Heart right ventricle (tissue), 16 donors: ENCODE data around the gene DPM3. TPM values are rescaled to one million over a fixed set of nuclear protein-coding genes. Genes with fewer than 3 reads are reported as not detected.

Source experiments
- ATAC-seq, 8 donors: fragments of 200-7000 bp; cut with Tn5 transposase; one replicate each; pipeline ENCODE4 v1.9.1; 2020; ENCODE audit warnings: mild to moderate bottlenecking in 8 of 8, moderate library complexity in 8 of 8, moderate number of reproducible peaks in 1 of 8
- DNase-seq, 2 donors: peaks; one replicate each; pipeline ENCODE4 v3.0.0-alpha.2; 2020
- H3K27ac ChIP-seq, 10 donors: fragments of 200-600 bp; sonication (generic) in 2 of 10; one replicate each; pipeline versions ENCODE4 v1.5.0 to v1.8.0; 2020 to 2022; ENCODE audit warnings: mild to moderate bottlenecking in 3 of 10
- H3K27me3 ChIP-seq, 7 donors: fragments of 200-600 bp; one replicate each; pipeline ENCODE4 v1.8.0; 2021 to 2022; ENCODE audit warnings: mild to moderate bottlenecking in 2 of 7
- H3K36me3 ChIP-seq, 9 donors: fragments of 200-600 bp; sonication (generic) in 1 of 9; one replicate each; pipeline versions ENCODE4 v1.5.0 to v1.8.0; 2020 to 2022; ENCODE audit warnings: mild to moderate bottlenecking in 2 of 9
- H3K4me1 ChIP-seq, 9 donors: fragments of 200-600 bp; sonication (generic) in 1 of 9; one replicate each; pipeline versions ENCODE4 v1.5.0 to v1.8.0; 2020 to 2022; ENCODE audit warnings: mild to moderate bottlenecking in 4 of 9
- H3K4me3 ChIP-seq, 10 donors: fragments of 200-600 bp; sonication (generic) in 2 of 10; one replicate each; pipeline versions ENCODE4 v1.5.0 to v1.8.0; 2020 to 2022; ENCODE audit warnings: mild to moderate bottlenecking in 7 of 10, moderate library complexity in 2 of 10
- H3K9me3 ChIP-seq, 11 donors: fragments of 200-600 bp in 10 of 11; sonication (generic) in 2 of 11; one replicate each; pipeline versions ENCODE4 v1.5.0 to v1.8.0; 2013 to 2022; ENCODE audit warnings: mild to moderate bottlenecking in 2 of 11, control low read depth in 1 of 11, moderate library complexity in 1 of 11
- CTCF ChIP-seq, 9 donors: fragments of 200-600 bp; sonication (generic) in 2 of 9; IDR thresholded peaks; one replicate each; pipeline versions ENCODE4 v1.5.0 to v1.8.0; 2021 to 2022; ENCODE audit warnings: antibody characterized with exemption in 9 of 9, mild to moderate bottlenecking in 5 of 9, moderate library complexity in 1 of 9
- WGBS, 2 donors: extraction: QIAGEN DNeasy Blood & Tissue Kit; methylation state at CpG; one replicate each; pipeline ENCODE4 v1.1.7; 2013; ENCODE audit warnings: inconsistent platforms in 1 of 2; 5-methylcytosine and 5-hydroxymethylcytosine counted together
- intact Hi-C, 10 donors: fragments of 100-400 bp; cut with DNase I; formaldehyde crosslinking; loops; one replicate each; pipeline versions ENCODE4 v1.11.1 to v1.14.2; 2022
- polyA plus RNA-seq, 2 donors: library from polyadenylated mRNA; stranded (reverse); fragments of 200-250 nt; gene quantifications; one replicate each; pipeline ENCODE4 v1.2.3, GENCODE V29; 2013
- total RNA-seq, 10 donors: library from RNA; stranded (reverse); fragmentation: NEBNext Ultra II Directional in 3 of 10; extraction: Animal tissue kit (Norgen Biotek cat#: 25700) in 3 of 10; gene quantifications; one replicate each; pipeline versions ENCODE4 v1.2.1 to v1.2.4, GENCODE V29; 2021 to 2023
- donor health status: Arrhythmogenic right ventricular cardiomyopathy.
- donor health status: ischemic (EF 13 %, LVEDD 7.1; RV severe dilation, severe dysfunction).
- donor health status: healthy with polysubstance abuse.
- donor health status: DM: no; HTN: yes; CAD: no.
- donor health status: DM: no; HTN: no; CAD: no.
- donor health status: ischemic (EF 25% LVEDD 6.9; RV normal size, moderate dysfunction).
- donor health status: ischemic (EF 25% LVEDD 5.7; RV mildly dilated, moderate dysfunction).
- donor health status: healthy.
- donor health status: DM: yes; HTN: yes; CAD: no.
- donor health status: Ischemic cardiomyopathy.
- donor health status: ischemic (EF 35%, LVEDD 5.7; RV mildly dilated, moderate dysfunction).
- donor health status: nonischemic (EF 11% LVEDD 7.7; RV severe dilation, severe dysfunction).
- donor health status: DM: yes; HTN: yes; CAD: no.
- donor health status: PGD.
- donor health status: ischemic (EF 29% LVEDD 5.4; RV normal size, mild dysfunction).
- donor health status: nonischemic (EF 23%, LVEDD 6.1; RV moderate dilation, normal function).

The DPM3 gene
- total and polyA plus RNA-seq, 12 donors: 48.2 to 304 (median 54.3) TPM

- Histone ChIP-seq H3K27me3 (peaks cover 1 to 18% (median 12%) of the 10 kb centered on the region in 7 donors), H3K4me3 (no peak overlapping the region), H3K27ac (no peak overlapping the region), H3K4me1 (peaks cover 0 to 24% (median 6%) of the 10 kb centered on the region in 9 donors), H3K9me3 (no peaks in the 10 kb centered on the region), H3K36me3 (no peaks in the 10 kb centered on the region)
- intact Hi-C loops: loop anchor here in 3 of 10 donors (5.0 to 10.0 kb wide), 3 partner anchors 43 to 48 kb away; no protein-coding TSS in a partner anchor
- ATAC-seq (no peak), DNase-seq (no peak)
- 92 to 95% methylated on average over 31 of the region's 31 CpGs for WGBS, 2 donors
- no peak for TF ChIP-seq CTCF (IDR thresholded peaks at IDR 0.05)
Measured at GRCh38 chr1:155179112-155180031, 39.0 kb upstream of the DPM3 start.

- no peak for DNase-seq
- Histone ChIP-seq H3K9me3 (no peaks in the 10 kb centered on the region), H3K36me3 (no peaks in the 10 kb centered on the region), H3K27ac (peak overlapping the region in 1 of 10 donors; percentile 36), H3K4me3 (peak overlapping the region in 4 of 10 donors; percentile 7 to 46 (median 25)), H3K4me1 (peaks cover 2 to 32% (median 10%) of the 10 kb centered on the region in 9 donors), H3K27me3 (peaks cover 7 to 26% (median 19%) of the 10 kb centered on the region in 7 donors)
- 81 to 83% methylated on average over 30 of the region's 30 CpGs for WGBS, 2 donors
- no peak for ATAC-seq
- no peak for TF ChIP-seq CTCF (IDR thresholded peaks at IDR 0.05)
- intact Hi-C loops: loop anchor here in 3 of 10 donors (5.0 to 10.0 kb wide), 3 partner anchors 44 to 49 kb away; no protein-coding TSS in a partner anchor
Measured at GRCh38 chr1:155178441-155179111, 38.2 kb upstream of the DPM3 start.

GRCh38 chr1:155177918-155178281 is 37.6 kb upstream of the DPM3 start:
- no peaks in the 10 kb centered on the region for H3K36me3 ChIP-seq
- H3K4me3 ChIP-seq: peak overlapping the region in 1 of 10 donors; percentile 46
- 96 to 98% methylated on average over 9 of the region's 9 CpGs for WGBS, 2 donors
- DNase-seq (no peak), ATAC-seq (no peak)
- H3K9me3 ChIP-seq: no peaks in the 10 kb centered on the region
- peak overlapping the region in 1 of 10 donors; percentile 36 for H3K27ac ChIP-seq
- TF ChIP-seq CTCF (IDR thresholded peaks at IDR 0.05): no peak
- peaks cover 7 to 28% (median 19%) of the 10 kb centered on the region in 7 donors for H3K27me3 ChIP-seq
- intact Hi-C loops: loop anchor here in 5 of 10 donors (2.0 to 10.0 kb wide), 4 partner anchors 44 to 49 kb away; no protein-coding TSS in a partner anchor
- H3K4me1 ChIP-seq: peaks cover 2 to 36% (median 14%) of the 10 kb centered on the region in 9 donors
